ENCODE results near the gene GNG4.

- TF ChIP-seq, protein P1, sequence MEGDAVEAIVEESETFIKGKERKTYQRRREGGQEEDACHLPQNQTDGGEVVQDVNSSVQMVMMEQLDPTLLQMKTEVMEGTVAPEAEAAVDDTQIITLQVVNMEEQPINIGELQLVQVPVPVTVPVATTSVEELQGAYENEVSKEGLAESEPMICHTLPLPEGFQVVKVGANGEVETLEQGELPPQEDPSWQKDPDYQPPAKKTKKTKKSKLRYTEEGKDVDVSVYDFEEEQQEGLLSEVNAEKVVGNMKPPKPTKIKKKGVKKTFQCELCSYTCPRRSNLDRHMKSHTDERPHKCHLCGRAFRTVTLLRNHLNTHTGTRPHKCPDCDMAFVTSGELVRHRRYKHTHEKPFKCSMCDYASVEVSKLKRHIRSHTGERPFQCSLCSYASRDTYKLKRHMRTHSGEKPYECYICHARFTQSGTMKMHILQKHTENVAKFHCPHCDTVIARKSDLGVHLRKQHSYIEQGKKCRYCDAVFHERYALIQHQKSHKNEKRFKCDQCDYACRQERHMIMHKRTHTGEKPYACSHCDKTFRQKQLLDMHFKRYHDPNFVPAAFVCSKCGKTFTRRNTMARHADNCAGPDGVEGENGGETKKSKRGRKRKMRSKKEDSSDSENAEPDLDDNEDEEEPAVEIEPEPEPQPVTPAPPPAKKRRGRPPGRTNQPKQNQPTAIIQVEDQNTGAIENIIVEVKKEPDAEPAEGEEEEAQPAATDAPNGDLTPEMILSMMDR (IDR thresholded peaks at IDR 0.05), result no peak
- no peak for TF ChIP-seq POLR2A (IDR thresholded peaks at IDR 0.05)
Measured at GRCh38 chr1:235586413-235586812, 63.2 kb downstream of the GNG4 start.

All from heart left ventricle (tissue), 13 donors.